Activated naive CD8-positive, alpha-beta T cell treated with anti-CD3 and anti-CD28 coated beads for 36 hours (primary cell): ENCODE measurements around the gene CANX. TPM values are rescaled to one million over a fixed set of nuclear protein-coding genes. Genes with fewer than 3 reads are reported as not detected.

Experiments used
- DNase-seq: peaks from one replicate; pipeline ENCODE4 v3.0.0; 2021
- H3K27ac Mint-ChIP-seq: one replicate; pipeline ENCODE4 v1.8.0; 2022; ENCODE audit warnings: mild to moderate bottlenecking, moderate library complexity, mixed read lengths
- H3K27me3 Mint-ChIP-seq: one replicate; pipeline ENCODE4 v1.8.0; 2022; ENCODE audit warnings: mild to moderate bottlenecking, mixed read lengths
- H3K36me3 Mint-ChIP-seq: one replicate; pipeline ENCODE4 v1.8.0; 2021; ENCODE audit warnings: mild to moderate bottlenecking, mixed read lengths
- H3K4me1 Mint-ChIP-seq: one replicate; pipeline ENCODE4 v1.8.0; 2021; ENCODE audit warnings: mixed read lengths
- H3K4me3 Mint-ChIP-seq: one replicate; pipeline ENCODE4 v1.8.0; 2022; ENCODE audit warnings: mild to moderate bottlenecking, moderate library complexity, mixed read lengths
- H3K9me3 Mint-ChIP-seq: one replicate; pipeline ENCODE4 v1.8.0; 2022; ENCODE audit warnings: mixed read lengths
- total RNA-seq, 2 experiments: library from RNA; stranded (reverse); gene quantifications; one replicate each; pipeline ENCODE4 v1.2.3, GENCODE V29; 2021

Gene CANX
- total RNA-seq, 2 experiments from 2014 or later, result 535 to 571 TPM

GRCh38 chr5:179762079-179762780 lies 63.5 kb downstream of the CANX start:
- Mint-ChIP-seq H3K4me1 (peaks cover 51% of the 10 kb centered on the region), H3K36me3 (peaks cover 8% of the 10 kb centered on the region), H3K9me3 (no peaks in the 10 kb centered on the region), H3K27ac (peak overlapping the region; percentile 18), H3K4me3 (no peak overlapping the region), H3K27me3 (no peaks in the 10 kb centered on the region)
- no peak for DNase-seq

- Mint-ChIP-seq H3K27me3 (no peaks in the 10 kb centered on the region), H3K27ac (no peak overlapping the region), H3K4me1 (peaks cover 50% of the 10 kb centered on the region), H3K9me3 (no peaks in the 10 kb centered on the region), H3K36me3 (peaks cover 8% of the 10 kb centered on the region), H3K4me3 (no peak overlapping the region)
- no peak for DNase-seq
Observed at GRCh38 chr5:179762781-179763176, 64.0 kb downstream of the CANX start.

- Mint-ChIP-seq H3K27ac (no peak overlapping the region), H3K9me3 (no peaks in the 10 kb centered on the region), H3K4me3 (no peak overlapping the region), H3K27me3 (no peaks in the 10 kb centered on the region), H3K4me1 (peaks cover 52% of the 10 kb centered on the region), H3K36me3 (peaks cover 9% of the 10 kb centered on the region)
- DNase-seq, result peak; percentile 23
Observed at GRCh38 chr5:179763215-179763945, 64.6 kb downstream of the CANX start.

DNA sequence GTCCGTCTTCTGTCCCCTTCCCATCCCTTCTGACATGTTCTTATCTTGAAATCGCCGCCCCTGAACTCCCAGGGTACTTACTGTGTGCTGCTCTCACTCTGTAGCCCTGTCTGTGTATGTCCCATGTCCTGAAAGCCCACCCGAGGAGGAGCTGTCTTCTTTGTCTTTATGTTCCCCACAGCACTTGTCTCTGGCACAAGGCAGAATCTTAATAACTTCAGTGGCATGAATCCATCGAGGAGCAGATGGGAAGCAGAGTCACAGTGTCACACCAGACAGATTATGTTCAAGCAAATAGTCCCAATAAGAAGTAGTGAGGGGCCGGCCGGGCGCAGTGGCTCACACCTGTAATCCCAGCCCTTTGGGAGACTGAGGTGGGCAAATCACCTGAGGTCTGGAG lies 65.3 kb downstream of the CANX start:
- peaks cover 50% of the 10 kb centered on the region for H3K4me1 Mint-ChIP-seq
- H3K27me3 Mint-ChIP-seq, result no peaks in the 10 kb centered on the region
- H3K9me3 Mint-ChIP-seq, result no peaks in the 10 kb centered on the region
- DNase-seq, result no peak
- H3K27ac Mint-ChIP-seq, result no peak overlapping the region
- H3K4me3 Mint-ChIP-seq, result no peak overlapping the region
- peaks cover 12% of the 10 kb centered on the region for H3K36me3 Mint-ChIP-seq

GRCh38 chr5:179765400-179765799 lies 66.6 kb downstream of the CANX start:
- DNase-seq, result no peak
- Mint-ChIP-seq H3K4me3 (no peak overlapping the region), H3K4me1 (peaks cover 39% of the 10 kb centered on the region), H3K27me3 (no peaks in the 10 kb centered on the region), H3K9me3 (no peaks in the 10 kb centered on the region), H3K36me3 (peaks cover 14% of the 10 kb centered on the region), H3K27ac (no peak overlapping the region)

GRCh38 chr5:179766021-179766725 lies 67.4 kb downstream of the CANX start:
- Mint-ChIP-seq H3K36me3 (peaks cover 14% of the 10 kb centered on the region), H3K4me3 (no peak overlapping the region), H3K9me3 (no peaks in the 10 kb centered on the region), H3K27me3 (no peaks in the 10 kb centered on the region), H3K27ac (no peak overlapping the region), H3K4me1 (peaks cover 37% of the 10 kb centered on the region)
- no peak for DNase-seq

DNA sequence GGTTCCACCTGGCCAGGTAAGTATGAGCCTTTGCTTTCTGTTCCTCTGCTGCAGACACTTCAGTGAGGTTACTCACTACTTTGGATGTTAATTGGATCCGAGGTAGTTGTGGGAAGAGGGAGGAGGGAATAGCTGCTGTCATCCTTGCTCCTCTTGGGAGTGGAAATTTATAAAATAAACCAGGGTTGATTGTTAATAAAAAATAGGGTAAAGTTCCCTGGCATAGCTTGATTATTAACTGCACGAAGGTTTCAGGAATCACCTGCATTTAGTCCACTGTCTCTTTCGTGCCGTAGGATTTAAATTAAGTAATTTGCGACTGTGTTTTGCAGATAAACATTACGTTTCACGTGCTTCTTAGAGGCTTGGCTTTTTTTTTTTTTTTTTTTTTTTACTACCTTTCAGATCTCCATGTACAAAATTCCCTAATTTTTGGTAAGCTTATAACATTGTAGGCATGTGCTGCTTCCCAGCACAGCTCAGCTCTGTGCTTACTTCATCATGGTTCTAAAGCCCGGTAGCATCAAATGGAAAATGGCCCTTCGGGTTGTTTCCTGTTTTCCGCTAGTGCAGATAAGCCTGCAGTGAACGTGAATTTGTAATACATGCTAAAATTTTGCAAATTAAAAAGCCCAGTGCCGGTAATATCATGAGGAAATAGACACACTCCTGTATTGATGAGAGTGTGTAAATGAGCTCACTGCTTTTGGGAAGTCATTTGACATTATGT lies 68.1 kb downstream of the CANX start:
- no peak overlapping the region for H3K4me3 Mint-ChIP-seq
- H3K27ac Mint-ChIP-seq, result no peak overlapping the region
- H3K36me3 Mint-ChIP-seq, result peaks cover 14% of the 10 kb centered on the region
- no peak for DNase-seq
- H3K4me1 Mint-ChIP-seq, result peaks cover 31% of the 10 kb centered on the region
- no peaks in the 10 kb centered on the region for H3K9me3 Mint-ChIP-seq
- no peaks in the 10 kb centered on the region for H3K27me3 Mint-ChIP-seq

DNA sequence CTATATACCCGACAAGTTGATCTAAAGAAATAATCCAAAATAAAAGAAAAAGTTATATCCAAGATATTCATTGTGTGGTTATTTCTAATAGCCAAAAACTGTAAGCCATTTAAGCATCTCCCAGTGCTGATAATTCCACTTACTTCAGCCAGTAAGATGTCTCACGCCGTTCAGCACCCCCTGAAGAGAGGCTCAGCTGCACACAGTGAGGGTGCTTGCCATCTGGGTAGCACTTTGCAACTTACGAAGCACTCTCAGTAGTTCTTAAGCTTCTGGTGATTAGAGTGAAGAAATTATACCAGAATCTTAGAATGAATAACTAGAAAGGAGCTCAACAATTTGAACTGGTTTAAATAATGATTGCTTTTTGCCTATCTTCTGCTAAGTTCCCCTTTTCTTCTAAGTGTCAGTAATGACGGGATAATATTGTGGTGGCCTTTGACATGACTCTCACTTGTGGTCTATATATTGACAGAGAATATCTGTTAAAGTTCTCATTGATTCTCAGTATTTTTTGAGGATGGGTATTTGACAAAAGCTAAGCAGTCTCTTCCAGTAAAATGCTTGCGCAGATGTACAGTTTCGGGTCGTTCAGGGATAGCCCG lies 68.8 kb downstream of the CANX start:
- Mint-ChIP-seq H3K9me3 (no peaks in the 10 kb centered on the region), H3K27me3 (no peaks in the 10 kb centered on the region), H3K36me3 (peaks cover 20% of the 10 kb centered on the region), H3K27ac (no peak overlapping the region), H3K4me3 (no peak overlapping the region), H3K4me1 (peaks cover 24% of the 10 kb centered on the region)
- no peak for DNase-seq

DNA sequence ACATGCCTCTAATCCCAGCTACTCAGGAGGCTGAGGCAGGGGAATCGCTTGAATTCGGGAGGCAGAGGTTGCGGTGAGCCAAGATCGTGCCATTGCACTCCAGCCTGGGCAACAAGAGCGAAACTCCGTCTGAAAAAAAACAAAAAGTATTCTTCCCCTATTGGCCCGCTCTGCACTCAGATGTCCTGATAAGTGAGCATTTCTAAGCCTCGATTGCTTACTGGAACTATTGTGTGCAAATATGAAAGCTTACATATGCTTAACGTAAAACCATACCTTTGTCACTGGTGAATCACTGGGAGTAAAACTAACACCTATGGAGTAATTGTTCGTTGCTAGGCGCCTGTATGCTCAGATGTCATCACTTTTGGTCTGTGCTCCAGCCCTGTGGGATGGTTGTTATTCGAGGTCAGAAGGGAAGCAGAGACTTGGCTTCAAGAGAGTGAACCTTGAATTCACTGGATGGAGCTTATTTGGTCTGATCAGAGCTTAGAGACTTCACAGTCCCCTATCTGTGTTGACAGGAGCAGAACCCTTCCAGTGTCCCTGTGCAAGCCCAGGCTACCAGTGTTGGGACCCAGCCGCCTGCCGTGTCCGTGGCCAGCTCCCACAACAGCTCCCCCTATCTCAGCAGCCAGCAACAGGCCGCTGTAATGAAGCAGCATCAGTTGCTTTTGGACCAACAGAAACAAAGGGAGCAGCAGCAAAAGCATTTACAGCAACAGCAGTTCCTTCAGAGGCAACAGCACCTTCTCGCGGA lies 69.7 kb downstream of the CANX start:
- no peaks in the 10 kb centered on the region for H3K9me3 Mint-ChIP-seq
- H3K4me3 Mint-ChIP-seq, result no peak overlapping the region
- H3K4me1 Mint-ChIP-seq, result peaks cover 16% of the 10 kb centered on the region
- peak overlapping the region; percentile 16 for H3K27ac Mint-ChIP-seq
- DNase-seq, result no peak
- no peaks in the 10 kb centered on the region for H3K27me3 Mint-ChIP-seq
- peaks cover 25% of the 10 kb centered on the region for H3K36me3 Mint-ChIP-seq

DNA sequence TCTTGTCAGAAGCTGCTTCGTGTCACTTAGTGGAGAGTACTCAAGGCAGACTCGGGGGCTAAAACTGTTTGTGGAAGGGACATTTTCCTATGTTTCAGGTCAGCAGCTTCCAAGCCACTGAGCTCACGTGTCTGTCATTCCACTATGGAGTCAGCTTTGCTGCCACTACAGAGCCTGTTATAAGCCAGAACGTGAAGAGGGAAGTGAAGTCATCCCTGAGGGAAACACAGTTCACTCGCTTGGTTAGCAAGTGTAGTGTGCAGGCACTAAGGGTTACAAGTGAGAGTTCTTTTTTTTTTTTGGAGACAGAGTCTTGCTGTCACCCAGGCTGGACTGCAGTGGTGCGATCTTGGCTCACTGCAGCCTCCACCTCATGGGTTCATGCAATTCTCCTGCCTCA lies 70.5 kb downstream of the CANX start:
- DNase-seq, result no peak
- H3K27ac Mint-ChIP-seq, result no peak overlapping the region
- no peaks in the 10 kb centered on the region for H3K9me3 Mint-ChIP-seq
- no peak overlapping the region for H3K4me3 Mint-ChIP-seq
- peaks cover 25% of the 10 kb centered on the region for H3K36me3 Mint-ChIP-seq
- H3K27me3 Mint-ChIP-seq, result no peaks in the 10 kb centered on the region
- H3K4me1 Mint-ChIP-seq, result peaks cover 15% of the 10 kb centered on the region

- Mint-ChIP-seq H3K9me3 (no peaks in the 10 kb centered on the region), H3K36me3 (peaks cover 27% of the 10 kb centered on the region), H3K27ac (no peak overlapping the region), H3K4me3 (no peak overlapping the region), H3K27me3 (no peaks in the 10 kb centered on the region), H3K4me1 (peaks cover 15% of the 10 kb centered on the region)
- DNase-seq, result no peak
Observed at GRCh38 chr5:179769796-179770195, 71.0 kb downstream of the CANX start.

- no peaks in the 10 kb centered on the region for H3K9me3 Mint-ChIP-seq
- no peak overlapping the region for H3K4me3 Mint-ChIP-seq
- peaks cover 8% of the 10 kb centered on the region for H3K4me1 Mint-ChIP-seq
- no peak for DNase-seq
- H3K36me3 Mint-ChIP-seq, result peaks cover 22% of the 10 kb centered on the region
- no peak overlapping the region for H3K27ac Mint-ChIP-seq
- no peaks in the 10 kb centered on the region for H3K27me3 Mint-ChIP-seq
Observed at GRCh38 chr5:179771311-179771895, 72.6 kb downstream of the CANX start.

DNA sequence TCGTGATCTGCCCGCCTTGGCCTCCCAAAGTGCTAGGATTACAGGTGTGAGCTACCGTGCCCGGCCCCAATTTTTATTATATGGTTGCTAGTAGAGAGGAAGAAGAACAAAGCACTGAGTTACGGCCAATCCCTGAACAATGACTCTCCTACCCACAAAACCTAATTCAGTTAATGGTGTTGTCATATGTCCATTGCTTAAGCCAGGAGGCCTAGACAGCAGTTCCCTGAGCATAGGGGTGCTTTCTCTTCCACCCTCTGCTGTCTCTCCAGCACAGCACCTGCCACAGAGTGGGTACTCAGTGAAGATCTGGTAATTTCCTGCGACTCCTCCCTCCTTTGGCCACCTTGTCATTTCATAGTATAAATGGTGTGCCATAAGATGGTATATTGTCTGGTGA lies 73.6 kb downstream of the CANX start:
- H3K27me3 Mint-ChIP-seq, result no peaks in the 10 kb centered on the region
- peaks cover 22% of the 10 kb centered on the region for H3K36me3 Mint-ChIP-seq
- no peak for DNase-seq
- H3K4me3 Mint-ChIP-seq, result no peak overlapping the region
- peaks cover 8% of the 10 kb centered on the region for H3K4me1 Mint-ChIP-seq
- H3K9me3 Mint-ChIP-seq, result no peaks in the 10 kb centered on the region
- no peak overlapping the region for H3K27ac Mint-ChIP-seq

GRCh38 chr5:179773686-179774040 lies 74.9 kb downstream of the CANX start:
- peaks cover 2% of the 10 kb centered on the region for H3K4me1 Mint-ChIP-seq
- peaks cover 18% of the 10 kb centered on the region for H3K36me3 Mint-ChIP-seq
- H3K27me3 Mint-ChIP-seq, result no peaks in the 10 kb centered on the region
- H3K9me3 Mint-ChIP-seq, result no peaks in the 10 kb centered on the region
- H3K4me3 Mint-ChIP-seq, result no peak overlapping the region
- no peak for DNase-seq
- H3K27ac Mint-ChIP-seq, result no peak overlapping the region
